Gastrocnemius medialis (tissue), 4 donors: ENCODE measurements around the gene CRIP3.

ENCODE experiments used
- POLR2A ChIP-seq, 2 donors: fragments of 450-650 bp; IDR thresholded peaks; one replicate each; pipeline ENCODE4 v1.6.1; 2017; ENCODE audit warnings: antibody characterized with exemption in 2 of 2, mild to moderate bottlenecking in 2 of 2, moderate library complexity in 2 of 2
- TF ChIP-seq, protein P1 (sequence below), 5 experiments: fragments of 450-650 bp in 3 of 5; fragments of 200-600 bp in 2 of 5; sonication (generic) in 2 of 5; IDR thresholded peaks in 4 of 5; conservative IDR thresholded peaks in 1 of 5; 1 replicate in 4 of 5; 2 replicates in 1 of 5; pipeline ENCODE4 v1.5.1; 2016 to 2019; ENCODE audit warnings: antibody characterized with exemption in 5 of 5, mild to moderate bottlenecking in 3 of 5, moderate library complexity in 3 of 5

DNA sequence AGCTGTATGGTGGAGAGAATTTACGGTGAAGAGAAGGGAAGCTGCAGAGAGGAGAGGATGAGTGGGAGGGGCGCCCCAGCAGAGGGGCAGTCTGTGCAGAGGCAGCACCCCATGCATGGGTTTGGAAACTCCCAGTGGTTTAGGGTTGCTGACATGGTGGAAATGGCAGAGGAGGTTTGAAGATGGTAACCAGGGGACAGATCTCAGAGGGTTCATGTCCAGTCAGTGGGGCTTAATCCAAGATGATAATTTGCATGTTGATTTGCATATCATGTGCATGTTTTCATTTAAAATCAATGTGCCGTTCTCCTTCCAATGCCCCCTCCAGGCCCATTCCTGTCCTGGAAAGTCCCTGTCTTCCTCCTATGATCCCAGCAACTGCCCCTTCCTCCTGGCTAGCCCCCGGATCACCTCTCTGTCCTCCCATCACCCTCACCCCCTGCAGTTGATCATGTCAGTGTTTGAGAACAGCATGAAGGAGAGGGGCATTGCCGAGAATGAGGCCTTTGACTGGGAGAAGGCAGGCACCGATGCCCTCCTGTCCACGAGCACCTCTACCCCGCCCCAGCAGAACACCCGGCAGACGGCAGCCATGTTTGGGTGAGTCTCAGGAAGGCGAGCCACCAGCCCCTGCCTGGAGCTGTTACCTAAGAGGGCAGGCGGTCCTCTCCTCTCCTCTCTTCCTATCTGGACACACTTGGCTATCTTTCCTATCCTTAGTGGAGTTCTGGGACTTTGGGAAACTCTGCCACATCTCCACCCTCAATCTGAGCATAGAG, 51.1 kb downstream of the CRIP3 start:
- TF ChIP-seq, protein P1, sequence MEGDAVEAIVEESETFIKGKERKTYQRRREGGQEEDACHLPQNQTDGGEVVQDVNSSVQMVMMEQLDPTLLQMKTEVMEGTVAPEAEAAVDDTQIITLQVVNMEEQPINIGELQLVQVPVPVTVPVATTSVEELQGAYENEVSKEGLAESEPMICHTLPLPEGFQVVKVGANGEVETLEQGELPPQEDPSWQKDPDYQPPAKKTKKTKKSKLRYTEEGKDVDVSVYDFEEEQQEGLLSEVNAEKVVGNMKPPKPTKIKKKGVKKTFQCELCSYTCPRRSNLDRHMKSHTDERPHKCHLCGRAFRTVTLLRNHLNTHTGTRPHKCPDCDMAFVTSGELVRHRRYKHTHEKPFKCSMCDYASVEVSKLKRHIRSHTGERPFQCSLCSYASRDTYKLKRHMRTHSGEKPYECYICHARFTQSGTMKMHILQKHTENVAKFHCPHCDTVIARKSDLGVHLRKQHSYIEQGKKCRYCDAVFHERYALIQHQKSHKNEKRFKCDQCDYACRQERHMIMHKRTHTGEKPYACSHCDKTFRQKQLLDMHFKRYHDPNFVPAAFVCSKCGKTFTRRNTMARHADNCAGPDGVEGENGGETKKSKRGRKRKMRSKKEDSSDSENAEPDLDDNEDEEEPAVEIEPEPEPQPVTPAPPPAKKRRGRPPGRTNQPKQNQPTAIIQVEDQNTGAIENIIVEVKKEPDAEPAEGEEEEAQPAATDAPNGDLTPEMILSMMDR (IDR thresholded peaks at IDR 0.05 in 4 of 5, conservative IDR thresholded peaks at IDR 0.05 in 1 of 5) = no peak
- no peak for TF ChIP-seq POLR2A (IDR thresholded peaks at IDR 0.05)
